Ishikawa (cell line): ENCODE measurements around the gene SWT1.

Experiments used
- CEBPB ChIP-seq: IDR thresholded peaks from 2 replicates; pipeline ENCODE4 v1.6.1; 2012
- CREB1 ChIP-seq: IDR thresholded peaks from 2 replicates; pipeline ENCODE4 v1.6.1; 2012; ENCODE audit warnings: low read depth
- EGR1 ChIP-seq: IDR thresholded peaks from 2 replicates; pipeline ENCODE4 v1.6.1; 2012
- EP300 ChIP-seq: IDR thresholded peaks from 2 replicates; pipeline ENCODE4 v1.6.1; 2012; ENCODE audit warnings: borderline replicate concordance
- FOXM1 ChIP-seq: IDR thresholded peaks from 2 replicates; pipeline ENCODE4 v1.6.1; 2012; ENCODE audit warnings: low read depth, borderline replicate concordance
- MAX ChIP-seq: IDR thresholded peaks from 2 replicates; pipeline ENCODE4 v1.6.1; 2012
- NFIC ChIP-seq: IDR thresholded peaks from 2 replicates; pipeline ENCODE4 v1.6.1; 2012
- RAD21 ChIP-seq: IDR thresholded peaks from 2 replicates; pipeline ENCODE4 v1.6.1; 2012; ENCODE audit warnings: low read depth
- TAF1 ChIP-seq: IDR thresholded peaks from 2 replicates; pipeline ENCODE4 v1.6.1; 2012; ENCODE audit warnings: low read depth, mild to moderate bottlenecking
- TCF12 ChIP-seq: IDR thresholded peaks from 2 replicates; pipeline ENCODE4 v1.6.1; 2012; ENCODE audit warnings: low read depth
- TEAD4 ChIP-seq: IDR thresholded peaks from 2 replicates; pipeline ENCODE4 v1.6.1; 2012
- YY1 ChIP-seq: IDR thresholded peaks from 2 replicates; pipeline ENCODE4 v1.6.1; 2012; ENCODE audit warnings: low read depth
- ZBTB7A ChIP-seq: IDR thresholded peaks from 2 replicates; pipeline ENCODE4 v1.6.1; 2012; ENCODE audit warnings: low read depth
- TF ChIP-seq, protein P1 (sequence below): IDR thresholded peaks from 2 replicates; pipeline ENCODE4 v1.6.1; 2012; ENCODE audit warnings: low read depth, mild to moderate bottlenecking
- TF ChIP-seq, protein P2 (sequence below): IDR thresholded peaks from 2 replicates; pipeline ENCODE4 v1.6.1; 2012

Gene SWT1

DNA sequence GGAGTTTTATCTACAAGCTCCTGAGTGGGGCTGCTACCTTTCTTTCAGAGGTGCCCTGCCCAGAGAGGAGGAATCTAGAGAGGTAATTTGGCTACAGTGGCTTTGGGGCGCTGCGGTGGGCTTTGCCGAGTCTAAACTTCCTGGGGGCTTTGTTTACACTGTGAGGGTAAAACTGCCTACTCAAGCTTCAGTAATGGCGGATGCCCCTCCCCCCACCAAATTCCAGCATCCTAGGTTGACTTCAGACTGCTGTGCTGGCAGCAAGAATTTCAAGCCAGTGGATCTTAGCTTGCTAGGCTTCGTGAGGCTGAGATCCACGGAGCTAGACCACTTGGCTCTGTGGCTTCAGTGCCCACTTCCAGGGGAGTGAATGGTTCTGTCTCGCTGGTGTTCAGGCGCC, 43.9 kb downstream of the SWT1 start:
- TF ChIP-seq MAX: no peak
- no peak for TF ChIP-seq YY1
- TF ChIP-seq TCF12: no peak
- TF ChIP-seq TEAD4: no peak
- TF ChIP-seq, protein P1, sequence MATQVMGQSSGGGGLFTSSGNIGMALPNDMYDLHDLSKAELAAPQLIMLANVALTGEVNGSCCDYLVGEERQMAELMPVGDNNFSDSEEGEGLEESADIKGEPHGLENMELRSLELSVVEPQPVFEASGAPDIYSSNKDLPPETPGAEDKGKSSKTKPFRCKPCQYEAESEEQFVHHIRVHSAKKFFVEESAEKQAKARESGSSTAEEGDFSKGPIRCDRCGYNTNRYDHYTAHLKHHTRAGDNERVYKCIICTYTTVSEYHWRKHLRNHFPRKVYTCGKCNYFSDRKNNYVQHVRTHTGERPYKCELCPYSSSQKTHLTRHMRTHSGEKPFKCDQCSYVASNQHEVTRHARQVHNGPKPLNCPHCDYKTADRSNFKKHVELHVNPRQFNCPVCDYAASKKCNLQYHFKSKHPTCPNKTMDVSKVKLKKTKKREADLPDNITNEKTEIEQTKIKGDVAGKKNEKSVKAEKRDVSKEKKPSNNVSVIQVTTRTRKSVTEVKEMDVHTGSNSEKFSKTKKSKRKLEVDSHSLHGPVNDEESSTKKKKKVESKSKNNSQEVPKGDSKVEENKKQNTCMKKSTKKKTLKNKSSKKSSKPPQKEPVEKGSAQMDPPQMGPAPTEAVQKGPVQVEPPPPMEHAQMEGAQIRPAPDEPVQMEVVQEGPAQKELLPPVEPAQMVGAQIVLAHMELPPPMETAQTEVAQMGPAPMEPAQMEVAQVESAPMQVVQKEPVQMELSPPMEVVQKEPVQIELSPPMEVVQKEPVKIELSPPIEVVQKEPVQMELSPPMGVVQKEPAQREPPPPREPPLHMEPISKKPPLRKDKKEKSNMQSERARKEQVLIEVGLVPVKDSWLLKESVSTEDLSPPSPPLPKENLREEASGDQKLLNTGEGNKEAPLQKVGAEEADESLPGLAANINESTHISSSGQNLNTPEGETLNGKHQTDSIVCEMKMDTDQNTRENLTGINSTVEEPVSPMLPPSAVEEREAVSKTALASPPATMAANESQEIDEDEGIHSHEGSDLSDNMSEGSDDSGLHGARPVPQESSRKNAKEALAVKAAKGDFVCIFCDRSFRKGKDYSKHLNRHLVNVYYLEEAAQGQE: no peak
- no peak for TF ChIP-seq ZBTB7A

GRCh38 chr1:185207170-185207569, 50.2 kb downstream of the SWT1 start:
- no peak for TF ChIP-seq ZBTB7A
- no peak for TF ChIP-seq TAF1
- no peak for TF ChIP-seq CREB1
- TF ChIP-seq RAD21: no peak
- TF ChIP-seq, protein P1: no peak
- TF ChIP-seq MAX: no peak
- no peak for TF ChIP-seq FOXM1
- TF ChIP-seq YY1: no peak
- no peak for TF ChIP-seq NFIC

- TF ChIP-seq FOXM1: no peak
- TF ChIP-seq CEBPB: no peak
- no peak for TF ChIP-seq TAF1
- no peak for TF ChIP-seq RAD21
- TF ChIP-seq, protein P2, sequence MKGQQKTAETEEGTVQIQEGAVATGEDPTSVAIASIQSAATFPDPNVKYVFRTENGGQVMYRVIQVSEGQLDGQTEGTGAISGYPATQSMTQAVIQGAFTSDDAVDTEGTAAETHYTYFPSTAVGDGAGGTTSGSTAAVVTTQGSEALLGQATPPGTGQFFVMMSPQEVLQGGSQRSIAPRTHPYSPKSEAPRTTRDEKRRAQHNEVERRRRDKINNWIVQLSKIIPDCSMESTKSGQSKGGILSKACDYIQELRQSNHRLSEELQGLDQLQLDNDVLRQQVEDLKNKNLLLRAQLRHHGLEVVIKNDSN: no peak
- TF ChIP-seq, protein P1: no peak
- no peak for TF ChIP-seq YY1
- no peak for TF ChIP-seq EGR1
- no peak for TF ChIP-seq TEAD4
- no peak for TF ChIP-seq MAX
- no peak for TF ChIP-seq NFIC
- TF ChIP-seq ZBTB7A: no peak
- TF ChIP-seq CREB1: no peak
- no peak for TF ChIP-seq TCF12
- TF ChIP-seq EP300: no peak
Measured at GRCh38 chr1:185207980-185208602, 51.1 kb downstream of the SWT1 start.

- TF ChIP-seq, protein P1: no peak
- TF ChIP-seq, protein P2: no peak
- no peak for TF ChIP-seq EGR1
- TF ChIP-seq NFIC: no peak
- TF ChIP-seq TEAD4: no peak
- no peak for TF ChIP-seq CEBPB
- TF ChIP-seq CREB1: no peak
- TF ChIP-seq FOXM1: no peak
- no peak for TF ChIP-seq TCF12
- TF ChIP-seq EP300: no peak
- no peak for TF ChIP-seq YY1
- no peak for TF ChIP-seq RAD21
Measured at GRCh38 chr1:185208626-185209180, 51.7 kb downstream of the SWT1 start.
